Measurements from ENCODE around the gene KRTAP5-9.
"Not testable (repeated sequence)": the region's sequence is repeated elsewhere in the genome, so short reads cannot be mapped to it uniquely, and the experiment has no call there.

DNA sequence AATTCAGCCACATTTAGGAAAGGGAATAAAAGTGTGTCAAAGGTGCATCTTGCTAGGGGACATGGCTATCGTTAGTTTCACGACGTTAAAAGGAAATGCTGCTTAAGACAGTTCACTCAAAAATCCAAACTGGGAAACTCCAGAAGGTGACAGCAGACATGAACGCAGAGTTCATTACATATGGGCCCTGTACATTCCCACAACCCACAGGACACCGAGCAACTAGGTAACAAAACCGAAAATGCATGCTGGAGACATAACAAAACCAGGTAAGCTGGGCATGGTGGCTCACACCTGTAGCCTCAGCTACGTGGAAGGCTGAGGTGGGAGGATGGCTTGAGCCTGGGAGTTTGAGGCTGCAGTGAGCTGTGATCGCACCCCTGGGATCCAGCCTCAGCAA, 19.4 kb downstream of the KRTAP5-9 start:
- TF ChIP-seq, protein P1, sequence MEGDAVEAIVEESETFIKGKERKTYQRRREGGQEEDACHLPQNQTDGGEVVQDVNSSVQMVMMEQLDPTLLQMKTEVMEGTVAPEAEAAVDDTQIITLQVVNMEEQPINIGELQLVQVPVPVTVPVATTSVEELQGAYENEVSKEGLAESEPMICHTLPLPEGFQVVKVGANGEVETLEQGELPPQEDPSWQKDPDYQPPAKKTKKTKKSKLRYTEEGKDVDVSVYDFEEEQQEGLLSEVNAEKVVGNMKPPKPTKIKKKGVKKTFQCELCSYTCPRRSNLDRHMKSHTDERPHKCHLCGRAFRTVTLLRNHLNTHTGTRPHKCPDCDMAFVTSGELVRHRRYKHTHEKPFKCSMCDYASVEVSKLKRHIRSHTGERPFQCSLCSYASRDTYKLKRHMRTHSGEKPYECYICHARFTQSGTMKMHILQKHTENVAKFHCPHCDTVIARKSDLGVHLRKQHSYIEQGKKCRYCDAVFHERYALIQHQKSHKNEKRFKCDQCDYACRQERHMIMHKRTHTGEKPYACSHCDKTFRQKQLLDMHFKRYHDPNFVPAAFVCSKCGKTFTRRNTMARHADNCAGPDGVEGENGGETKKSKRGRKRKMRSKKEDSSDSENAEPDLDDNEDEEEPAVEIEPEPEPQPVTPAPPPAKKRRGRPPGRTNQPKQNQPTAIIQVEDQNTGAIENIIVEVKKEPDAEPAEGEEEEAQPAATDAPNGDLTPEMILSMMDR (IDR thresholded peaks at IDR 0.05), result not testable (repeated sequence)
- not testable (repeated sequence) for TF ChIP-seq POLR2A (IDR thresholded peaks at IDR 0.05)
